IPS-11a (cell line): ENCODE results near the gene CTNNBL1.

Experiments
- H3K4me3 ChIP-seq: one replicate; pipeline ENCODE4 v1.5.1; 2013; ENCODE audit warnings: low read depth, low read length, control low read depth

Gene CTNNBL1

DNA sequence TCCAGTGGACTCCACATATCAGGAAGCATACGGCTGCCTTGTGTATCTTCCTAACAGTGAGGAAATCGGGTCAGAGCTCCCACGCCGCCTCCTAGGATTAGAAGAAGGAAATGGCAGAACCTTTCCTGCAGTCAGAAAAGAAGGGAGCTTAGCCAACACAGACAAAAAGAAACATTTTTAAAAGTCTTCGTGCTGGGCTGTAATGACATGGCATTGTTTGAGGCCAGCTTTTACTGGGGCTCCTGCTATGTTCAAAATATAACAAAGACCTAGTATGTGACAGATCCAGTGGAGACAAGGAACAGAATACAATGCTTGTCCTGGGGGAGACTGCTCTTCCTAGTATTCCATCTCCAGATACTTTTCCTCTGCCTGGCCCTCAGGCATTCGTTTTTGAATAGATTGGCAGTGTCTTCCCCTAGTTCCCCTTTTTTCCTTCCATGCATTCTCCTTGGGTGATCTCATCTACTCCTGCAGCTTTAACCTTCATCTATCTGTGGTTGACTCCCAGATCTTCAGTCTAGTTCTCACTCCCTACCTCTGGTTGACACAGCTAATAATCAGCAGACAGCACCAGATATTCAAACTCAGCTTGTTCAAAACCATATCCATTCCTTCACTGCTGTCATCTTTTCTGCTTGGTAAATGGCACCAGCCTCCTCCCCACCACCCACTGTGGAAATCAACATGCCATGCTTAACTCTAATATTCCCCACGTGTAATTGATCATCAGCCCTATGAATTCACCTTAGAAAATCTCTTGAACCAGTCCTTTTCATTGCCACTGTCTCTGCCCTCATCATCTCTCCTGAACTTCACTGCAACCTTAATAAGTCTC, 114.6 kb downstream of the CTNNBL1 start:
- H3K4me3 ChIP-seq, result no peak overlapping the region

DNA sequence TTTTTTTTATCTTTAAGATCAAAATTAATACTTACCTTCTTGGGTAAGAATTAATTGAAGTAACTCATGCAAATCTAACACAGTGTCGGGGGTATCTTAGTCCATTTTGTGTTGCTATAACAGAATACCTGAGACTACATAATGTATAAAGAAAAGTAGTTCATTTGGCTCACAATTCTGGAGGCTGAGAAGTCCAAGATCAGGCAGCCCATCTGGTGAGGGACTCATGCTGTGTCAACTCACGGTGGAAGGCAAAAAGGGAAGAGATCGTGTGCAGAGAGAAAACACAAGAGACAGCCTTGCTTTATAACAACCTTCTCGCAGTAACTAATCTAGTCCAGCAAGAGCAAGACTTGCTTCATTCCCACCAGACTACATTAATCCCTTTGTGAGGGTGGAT, 116.2 kb downstream of the CTNNBL1 start:
- H3K4me3 ChIP-seq, result no peak overlapping the region

DNA sequence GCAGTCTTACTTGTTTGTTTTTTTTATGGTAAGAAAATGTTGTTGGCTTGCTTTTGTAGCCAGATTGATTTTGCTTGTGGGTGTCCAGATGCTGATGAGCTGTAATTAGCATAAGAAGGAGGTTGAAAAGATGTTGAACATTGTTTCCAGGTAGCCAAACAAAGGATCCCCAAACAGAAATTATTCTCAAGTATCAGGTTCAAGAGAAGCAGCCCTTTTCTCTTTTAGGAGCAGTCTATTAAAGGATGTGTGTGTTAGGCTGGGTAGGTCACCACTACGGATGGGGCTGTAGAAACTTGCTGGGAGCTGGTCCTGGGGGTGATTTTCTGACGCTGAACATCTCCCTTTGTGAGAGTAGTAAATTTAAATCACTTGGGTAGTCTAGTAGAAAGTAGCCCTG, 122.2 kb downstream of the CTNNBL1 start:
- H3K4me3 ChIP-seq, result no peak overlapping the region

DNA sequence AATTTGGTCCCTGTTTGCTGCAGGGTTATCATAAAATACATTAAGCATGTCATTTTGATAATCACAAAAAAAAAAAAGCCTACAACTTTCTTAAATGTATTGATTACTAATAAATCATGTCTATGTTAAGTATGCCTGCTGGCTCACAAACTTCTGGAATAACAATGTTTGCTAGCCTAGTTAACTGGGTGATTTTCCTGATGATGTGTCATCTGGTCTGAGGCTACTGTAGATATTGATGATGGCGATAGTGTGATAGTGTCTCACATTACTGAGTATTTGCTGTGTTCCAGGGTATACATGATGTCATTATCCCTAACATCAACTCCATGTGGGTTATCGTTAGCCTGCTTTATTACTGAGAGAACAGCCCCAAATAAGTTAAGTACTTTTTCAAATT, 122.9 kb downstream of the CTNNBL1 start:
- H3K4me3 ChIP-seq, result no peak overlapping the region

DNA sequence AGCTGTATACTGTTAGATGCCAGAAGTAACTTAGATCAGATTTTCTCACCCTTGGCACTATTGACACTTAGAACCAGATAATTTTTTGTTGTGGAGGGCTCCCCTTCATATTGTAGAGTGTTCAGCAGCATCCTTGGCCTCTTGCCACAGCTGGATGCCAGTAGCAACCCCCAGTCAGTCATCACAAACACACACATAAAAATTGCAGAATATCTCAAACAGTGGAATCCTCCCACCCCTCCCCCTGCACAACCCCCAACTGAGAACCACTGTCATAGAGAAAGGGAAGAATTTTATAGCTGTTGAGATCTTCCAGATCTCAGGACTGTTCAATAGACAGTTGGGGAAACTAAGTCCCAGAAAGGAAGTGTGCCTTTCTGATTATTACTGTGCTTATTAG, 127.9 kb downstream of the CTNNBL1 start:
- H3K4me3 ChIP-seq, result no peak overlapping the region

DNA sequence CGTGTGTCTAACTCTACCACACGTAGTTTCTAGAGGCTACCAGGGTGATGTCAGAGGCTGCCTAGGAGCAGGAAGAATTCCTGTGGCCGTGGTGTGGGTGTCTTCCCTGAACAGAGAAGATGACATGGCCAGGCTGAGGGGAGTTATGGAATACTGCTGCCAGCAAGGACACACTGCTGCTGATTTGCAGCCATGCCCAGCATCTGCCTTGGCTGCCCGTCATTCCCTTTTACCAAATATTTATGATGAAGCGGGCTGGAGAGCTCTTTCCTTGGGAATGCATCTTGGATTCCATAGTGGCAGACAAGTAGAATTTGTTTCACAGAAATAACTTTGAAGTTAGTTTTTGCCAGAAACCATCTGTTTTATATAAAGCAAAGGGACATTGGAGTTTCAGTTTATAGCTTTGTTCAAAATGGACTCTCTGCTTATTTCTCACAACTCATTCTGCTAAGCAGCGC, 128.3 kb downstream of the CTNNBL1 start:
- no peak overlapping the region for H3K4me3 ChIP-seq

DNA sequence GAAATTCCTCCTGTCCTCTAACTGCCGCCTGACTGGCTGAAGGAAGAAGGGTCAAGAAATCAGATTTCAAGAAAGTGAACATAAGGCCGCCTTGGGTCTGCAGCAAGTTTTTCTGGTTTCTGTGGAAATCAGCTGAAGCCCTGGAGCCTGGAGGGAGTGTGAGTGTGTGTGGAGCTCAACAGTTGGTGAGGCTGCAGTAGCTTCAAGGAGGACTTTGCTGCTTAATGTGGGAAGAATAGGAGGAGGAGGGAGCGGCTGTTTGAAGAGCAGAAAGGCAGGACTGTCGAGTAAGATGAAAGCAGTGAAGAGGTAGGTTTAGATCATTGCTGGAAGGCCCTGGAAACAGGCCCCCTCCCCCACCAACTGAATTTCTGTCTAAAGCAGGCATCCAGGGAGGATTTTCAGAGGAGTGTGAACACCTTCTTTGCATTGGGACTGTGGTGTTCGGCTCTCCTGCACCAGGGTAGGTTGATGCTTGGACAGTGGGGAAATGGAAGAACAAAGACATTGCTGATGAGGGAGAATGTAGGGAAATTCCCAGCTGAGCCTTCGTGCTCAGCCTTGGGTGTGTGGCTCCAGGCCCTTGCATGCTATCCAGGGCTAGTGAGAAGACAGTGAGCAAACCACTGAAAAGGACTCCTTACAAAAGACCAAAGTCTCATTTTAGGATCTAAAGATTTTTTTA, 129.6 kb downstream of the CTNNBL1 start:
- no peak overlapping the region for H3K4me3 ChIP-seq

DNA sequence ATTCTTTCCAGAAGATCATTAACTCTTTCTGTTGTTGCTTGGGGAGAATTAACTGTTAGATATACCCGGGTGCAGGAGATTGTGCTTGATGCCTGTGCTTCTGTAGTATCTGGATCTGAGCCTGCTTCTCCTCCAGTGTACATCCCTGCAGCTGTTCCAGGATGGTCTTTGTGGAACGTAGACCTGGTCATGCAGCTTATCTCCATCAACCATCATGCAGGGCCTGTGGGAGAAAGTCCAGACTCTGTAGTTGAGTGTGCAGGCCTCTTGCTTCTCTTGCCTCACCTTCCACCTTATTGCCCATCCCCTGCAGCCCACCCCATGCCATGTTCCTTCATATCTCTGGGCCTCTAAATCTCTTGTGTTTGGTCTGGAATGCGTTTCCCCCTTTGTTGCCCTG, 133.8 kb downstream of the CTNNBL1 start:
- no peak overlapping the region for H3K4me3 ChIP-seq

DNA sequence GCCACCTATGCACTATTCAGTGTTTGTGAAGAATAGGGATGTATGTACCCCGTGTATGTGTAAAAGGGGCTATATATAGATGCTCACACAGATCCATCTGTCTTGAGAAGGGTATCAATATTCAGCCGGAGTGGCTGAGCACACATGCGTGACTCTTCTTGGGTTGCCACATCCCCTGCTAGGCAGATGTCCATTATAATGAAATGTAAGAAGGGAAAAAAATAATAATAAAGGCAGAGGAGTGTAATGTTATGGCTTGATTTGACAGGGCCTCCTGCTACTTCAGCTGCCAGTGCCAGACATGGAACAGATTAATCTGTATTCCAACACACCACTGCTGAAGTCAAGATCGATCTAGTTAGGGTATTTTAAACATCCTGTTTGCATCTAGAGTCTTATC, 134.9 kb downstream of the CTNNBL1 start:
- H3K4me3 ChIP-seq, result no peak overlapping the region

DNA sequence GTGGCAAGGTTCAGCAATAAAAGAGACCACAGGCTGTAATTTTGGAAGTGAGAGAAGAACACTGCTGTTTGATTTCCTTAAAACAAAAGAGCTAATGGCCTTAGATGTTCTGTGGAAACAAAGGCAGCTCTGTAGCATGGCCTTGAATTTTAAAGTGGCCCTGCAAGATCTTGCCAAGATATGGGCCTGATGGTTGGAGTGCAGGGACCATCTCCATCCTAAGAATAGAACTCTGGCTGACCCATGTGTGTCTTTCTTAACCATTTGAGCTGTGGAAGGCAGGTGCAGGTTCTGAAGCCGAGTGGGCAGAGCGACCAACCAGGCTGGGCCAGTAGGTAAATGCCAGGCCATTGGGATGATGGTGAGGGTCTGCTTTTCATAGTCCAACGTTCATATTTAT, 135.3 kb downstream of the CTNNBL1 start:
- H3K4me3 ChIP-seq, result no peak overlapping the region

DNA sequence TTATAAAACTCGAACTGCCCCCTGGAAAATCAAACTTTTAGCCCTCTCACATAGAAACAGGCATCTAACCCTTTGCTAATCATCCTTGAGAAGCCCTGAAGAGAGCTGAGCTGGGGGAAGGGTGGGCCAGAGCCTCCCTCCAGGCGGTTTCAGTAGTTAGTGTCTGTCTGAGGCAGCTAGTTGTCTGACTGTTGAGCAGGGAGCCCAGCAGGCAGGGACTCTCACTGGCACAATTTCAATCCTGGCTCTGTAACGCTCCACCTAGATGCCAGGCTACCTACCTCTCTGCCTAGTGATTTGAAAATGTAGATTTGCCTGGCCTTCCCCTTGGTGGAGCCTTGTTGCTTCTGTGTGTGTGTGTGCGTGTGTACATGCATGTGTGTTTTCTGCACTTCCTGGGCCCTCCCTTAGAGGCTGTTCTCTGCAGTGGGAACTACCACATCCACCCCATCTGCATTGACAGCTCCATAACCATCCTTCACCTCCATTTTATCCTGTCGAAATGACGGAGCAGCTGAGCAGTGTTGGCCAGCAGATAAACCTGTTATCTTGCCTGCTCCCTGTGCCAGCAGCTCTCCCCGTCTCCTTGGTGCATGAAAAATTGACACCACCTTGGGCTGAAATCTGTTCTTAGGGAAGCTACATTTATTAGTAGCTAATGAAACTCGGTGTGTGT, 139.5 kb downstream of the CTNNBL1 start:
- H3K4me3 ChIP-seq, result no peak overlapping the region

DNA sequence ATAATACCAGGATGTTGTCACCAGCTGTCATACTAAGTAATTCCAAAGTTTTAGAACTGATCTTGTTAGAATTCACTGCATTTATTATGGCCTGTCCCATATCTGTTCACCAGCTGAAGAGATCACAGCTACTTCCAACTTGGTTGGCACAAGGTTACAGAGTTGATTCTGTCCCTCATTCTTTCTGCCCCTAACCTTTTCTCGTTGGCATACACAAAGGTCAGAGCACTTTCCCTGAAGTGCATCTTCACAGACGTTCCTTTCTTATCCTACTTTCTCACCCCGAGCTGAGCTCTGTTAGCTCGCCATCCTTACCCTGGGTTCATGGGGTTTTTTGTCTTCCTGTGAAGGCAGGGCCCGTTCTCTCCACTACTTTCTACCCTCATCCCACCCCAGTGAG, 143.1 kb downstream of the CTNNBL1 start:
- no peak overlapping the region for H3K4me3 ChIP-seq

DNA sequence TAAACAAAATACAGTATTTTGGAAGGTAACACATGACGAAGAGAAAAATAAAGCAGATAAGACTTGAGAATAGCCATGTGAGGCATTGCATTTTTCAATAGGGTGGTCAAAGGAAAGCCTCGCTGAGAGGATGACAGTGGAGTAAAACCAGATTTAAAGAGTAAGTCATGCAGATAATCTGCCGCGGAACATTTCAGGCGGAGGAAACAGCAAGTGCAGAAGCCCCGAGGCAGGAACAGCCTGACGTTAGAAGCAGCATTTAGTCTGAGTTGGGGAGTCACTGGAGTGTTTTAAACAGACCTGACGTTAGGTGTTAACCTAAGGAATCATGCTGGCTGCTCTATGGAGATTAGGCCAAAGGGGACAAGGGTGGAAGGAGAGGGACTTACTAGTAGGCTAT, 144.1 kb downstream of the CTNNBL1 start:
- no peak overlapping the region for H3K4me3 ChIP-seq

DNA sequence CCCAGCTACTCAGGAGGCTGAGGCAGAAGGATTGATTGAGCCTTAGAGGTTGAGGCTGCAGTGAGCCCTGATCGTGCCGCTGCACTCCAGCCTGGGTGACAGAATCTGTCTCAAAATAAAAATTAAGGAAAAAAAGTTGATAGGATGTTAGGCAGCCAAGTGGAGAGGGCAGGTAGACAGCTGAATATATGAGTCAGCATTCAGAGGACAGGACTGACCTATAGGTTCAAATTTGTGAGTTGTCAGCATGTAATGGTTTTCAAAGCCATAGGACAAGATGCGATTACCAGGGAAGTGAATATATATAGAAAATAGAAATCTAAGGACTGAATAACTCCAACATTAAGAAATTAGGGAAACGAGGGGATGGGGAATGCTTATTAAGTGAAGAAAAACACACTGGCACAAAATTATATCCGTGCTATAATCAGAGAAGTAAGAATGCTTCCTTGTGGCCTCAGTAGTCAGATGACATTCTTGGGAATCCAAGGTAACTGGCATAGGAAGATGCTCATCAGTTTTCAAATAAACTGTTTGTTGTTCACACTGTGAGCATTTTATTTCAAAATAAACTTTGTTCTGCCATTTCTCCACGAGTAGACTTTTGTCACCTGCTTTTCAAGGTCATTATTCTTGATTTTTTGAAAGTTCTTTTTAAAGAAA, 145.1 kb downstream of the CTNNBL1 start:
- no peak overlapping the region for H3K4me3 ChIP-seq

DNA sequence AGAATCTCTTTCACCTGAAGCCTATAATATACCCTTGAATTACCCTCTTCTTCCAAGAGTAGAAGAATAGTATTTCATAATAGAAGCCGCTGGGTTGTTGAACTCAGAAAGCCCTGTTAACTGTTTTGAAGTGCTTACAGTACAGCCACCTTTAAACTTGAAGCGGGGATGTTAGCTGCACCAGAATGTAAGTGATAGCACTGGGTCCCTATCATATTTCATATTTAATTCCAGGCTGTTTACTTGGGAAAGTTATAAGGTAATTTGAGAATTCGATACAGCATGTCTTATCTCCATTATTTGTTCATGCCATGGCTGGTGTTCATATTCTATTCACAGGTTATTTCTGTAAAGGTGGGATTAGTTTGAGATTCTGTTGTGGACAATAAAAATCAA, 145.6 kb downstream of the CTNNBL1 start:
- no peak overlapping the region for H3K4me3 ChIP-seq

DNA sequence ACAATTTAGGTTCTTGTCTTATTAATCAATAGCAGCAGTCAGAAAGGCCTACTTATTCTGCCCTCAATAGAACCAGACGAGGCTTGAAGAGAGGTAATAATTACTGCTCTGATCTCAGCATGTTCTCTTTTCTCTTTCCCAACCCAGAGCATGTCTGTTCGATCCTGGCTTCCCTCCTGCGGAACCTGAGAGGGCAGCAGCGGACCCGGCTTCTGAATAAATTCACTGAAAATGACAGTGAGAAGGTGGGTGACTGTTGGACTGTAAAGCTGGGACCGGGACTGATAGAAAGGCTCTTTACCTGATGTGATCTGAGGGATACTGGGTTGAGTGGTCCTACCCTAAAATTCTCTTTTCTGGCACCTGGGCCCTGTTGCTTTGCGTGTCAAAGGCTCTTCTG, 146.1 kb downstream of the CTNNBL1 start:
- H3K4me3 ChIP-seq, result no peak overlapping the region

DNA sequence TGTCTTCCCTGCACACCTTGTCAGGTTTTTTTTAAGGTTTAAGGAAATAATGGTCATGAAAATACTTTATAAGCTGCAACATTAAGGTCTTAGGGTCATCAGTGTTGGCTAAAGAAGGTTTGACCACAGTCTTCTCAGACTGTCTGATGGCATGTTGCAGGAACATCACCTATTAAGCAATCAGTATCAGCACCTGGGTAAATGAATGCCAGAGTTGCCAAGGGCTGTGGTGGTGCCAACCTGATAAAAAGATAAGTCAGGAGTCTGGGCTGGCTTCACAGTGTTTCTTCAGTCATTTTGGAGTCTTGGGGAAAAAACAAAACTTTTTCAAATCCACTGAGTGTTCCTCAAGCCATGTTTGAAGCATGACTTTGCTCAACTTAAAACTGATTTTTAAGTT, 147.6 kb downstream of the CTNNBL1 start:
- H3K4me3 ChIP-seq, result no peak overlapping the region

DNA sequence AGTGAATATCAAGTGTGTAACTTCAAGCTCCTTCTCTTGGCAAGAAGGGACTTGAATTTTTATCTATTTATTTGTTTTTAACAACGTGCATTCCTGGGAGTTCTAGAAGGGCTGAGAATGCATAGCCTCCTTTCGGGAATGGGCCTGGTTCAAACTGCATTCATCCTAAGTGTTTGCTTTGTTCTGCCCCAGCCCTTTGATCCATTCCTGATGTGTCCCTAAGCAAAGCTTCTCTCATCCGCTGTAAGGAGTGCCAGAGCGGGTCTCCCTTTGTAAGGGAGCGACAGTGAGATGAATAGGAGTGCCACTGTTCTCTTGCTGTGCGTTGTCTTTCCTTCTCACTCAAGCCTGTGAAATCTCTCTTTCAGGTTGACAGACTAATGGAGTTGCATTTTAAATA, 148.1 kb downstream of the CTNNBL1 start:
- no peak overlapping the region for H3K4me3 ChIP-seq

DNA sequence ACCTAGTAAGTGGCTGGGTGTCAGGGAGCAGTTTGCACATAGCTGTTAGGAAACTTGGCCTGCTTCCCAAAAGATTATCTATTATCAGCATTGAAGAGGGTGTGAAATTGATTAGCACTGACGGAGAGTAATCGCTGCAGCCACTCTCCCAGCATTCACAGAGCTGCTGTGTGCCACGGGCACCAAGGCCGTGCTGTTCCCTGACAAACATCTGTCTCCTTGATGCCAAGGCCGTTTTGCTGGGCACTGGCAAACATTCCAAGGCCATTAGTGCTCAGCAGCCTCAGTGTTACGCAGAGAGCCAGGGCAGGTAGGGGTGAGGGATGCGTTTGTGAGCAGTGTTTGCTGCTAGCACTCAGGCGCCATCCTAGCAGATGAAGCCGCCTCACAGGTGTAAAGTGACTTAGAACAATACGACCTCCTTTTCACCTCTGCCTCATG, 151.4 kb downstream of the CTNNBL1 start:
- no peak overlapping the region for H3K4me3 ChIP-seq

DNA sequence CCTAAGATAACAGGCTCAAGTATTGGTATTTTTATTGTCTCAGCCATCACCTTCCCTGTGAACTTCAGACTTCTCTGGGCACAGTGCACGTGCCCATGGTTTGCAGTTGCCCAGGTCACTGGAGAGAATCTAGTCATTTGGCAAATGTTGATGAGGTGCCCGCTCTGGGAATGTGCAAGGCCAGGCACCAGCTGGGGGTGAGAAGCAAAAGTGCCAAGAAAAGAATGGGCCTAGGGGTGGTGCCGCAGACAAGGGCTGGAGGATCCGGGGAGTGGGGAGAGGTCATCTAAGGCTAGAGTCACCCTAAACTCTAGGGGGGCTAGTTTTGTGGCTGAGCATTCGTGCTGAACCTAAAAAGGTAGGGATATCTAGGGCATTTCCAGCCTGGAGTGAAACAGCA, 152.0 kb downstream of the CTNNBL1 start:
- no peak overlapping the region for H3K4me3 ChIP-seq

DNA sequence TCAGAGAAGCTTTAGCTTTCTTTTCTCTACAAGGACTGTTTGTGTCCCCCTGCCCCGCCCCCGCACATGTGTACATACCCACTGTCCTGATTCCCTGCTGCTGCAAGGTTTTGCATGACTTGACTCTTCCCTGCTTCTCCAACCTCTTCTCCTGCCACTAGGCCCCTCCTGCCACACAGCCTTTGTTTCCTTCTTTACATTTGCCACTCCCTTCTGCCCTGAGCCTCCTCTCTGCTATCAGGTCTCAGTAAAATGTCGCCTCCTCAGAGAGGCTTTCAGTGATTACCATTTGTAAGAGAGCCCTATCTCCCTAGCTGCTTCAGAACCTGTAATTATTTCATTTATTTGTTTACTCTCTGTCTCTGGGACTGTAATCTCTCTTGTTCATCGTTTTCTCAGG, 152.7 kb downstream of the CTNNBL1 start:
- no peak overlapping the region for H3K4me3 ChIP-seq
